22Rv1 (cell line): ENCODE data around the gene GPX4.

Source experiments
- ZFX ChIP-seq: fragments of 450-650 bp; IDR thresholded peaks from 2 replicates; pipeline ENCODE4 v1.6.1; 2017; ENCODE audit warnings: antibody characterized with exemption, borderline replicate concordance
- TF ChIP-seq, protein P1 (sequence below): fragments of 450-650 bp; IDR thresholded peaks from 2 replicates; pipeline ENCODE4 v1.5.1; 2017; ENCODE audit warnings: mild to moderate bottlenecking

DNA sequence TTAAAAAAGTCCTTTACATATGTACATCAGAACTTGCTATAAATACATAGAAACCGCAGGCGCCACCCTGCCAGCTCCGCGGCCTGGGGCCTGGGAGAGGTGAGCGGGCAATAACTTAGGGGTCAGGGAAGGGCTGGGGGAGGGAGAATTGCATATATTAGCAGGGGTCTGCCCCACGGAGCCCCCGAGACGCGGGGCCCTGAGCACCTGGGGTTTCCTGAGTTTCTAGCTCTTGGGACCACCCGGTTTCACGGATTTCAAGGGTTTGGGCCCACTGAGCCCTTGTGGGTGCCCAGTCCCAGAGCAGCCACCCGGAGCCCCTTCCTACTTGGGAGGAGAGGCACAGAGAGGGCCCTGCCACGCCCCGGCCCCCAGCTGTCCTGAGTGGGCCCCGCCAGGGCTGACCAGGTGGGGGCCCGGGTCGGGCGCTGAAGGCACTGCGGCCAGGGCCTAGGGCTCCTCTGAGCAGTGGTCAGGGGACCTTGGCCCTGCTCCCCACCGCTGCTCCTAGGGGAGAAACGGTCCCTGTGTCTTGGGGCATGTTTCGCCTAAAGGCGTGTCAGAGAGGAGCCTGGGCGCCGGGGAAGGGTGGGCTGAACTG lies 4.0 kb downstream of the GPX4 start:
- TF ChIP-seq, protein P1, sequence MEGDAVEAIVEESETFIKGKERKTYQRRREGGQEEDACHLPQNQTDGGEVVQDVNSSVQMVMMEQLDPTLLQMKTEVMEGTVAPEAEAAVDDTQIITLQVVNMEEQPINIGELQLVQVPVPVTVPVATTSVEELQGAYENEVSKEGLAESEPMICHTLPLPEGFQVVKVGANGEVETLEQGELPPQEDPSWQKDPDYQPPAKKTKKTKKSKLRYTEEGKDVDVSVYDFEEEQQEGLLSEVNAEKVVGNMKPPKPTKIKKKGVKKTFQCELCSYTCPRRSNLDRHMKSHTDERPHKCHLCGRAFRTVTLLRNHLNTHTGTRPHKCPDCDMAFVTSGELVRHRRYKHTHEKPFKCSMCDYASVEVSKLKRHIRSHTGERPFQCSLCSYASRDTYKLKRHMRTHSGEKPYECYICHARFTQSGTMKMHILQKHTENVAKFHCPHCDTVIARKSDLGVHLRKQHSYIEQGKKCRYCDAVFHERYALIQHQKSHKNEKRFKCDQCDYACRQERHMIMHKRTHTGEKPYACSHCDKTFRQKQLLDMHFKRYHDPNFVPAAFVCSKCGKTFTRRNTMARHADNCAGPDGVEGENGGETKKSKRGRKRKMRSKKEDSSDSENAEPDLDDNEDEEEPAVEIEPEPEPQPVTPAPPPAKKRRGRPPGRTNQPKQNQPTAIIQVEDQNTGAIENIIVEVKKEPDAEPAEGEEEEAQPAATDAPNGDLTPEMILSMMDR: no peak
- no peak for TF ChIP-seq ZFX
